IMR-90 (cell line): ENCODE results near the gene ARHGAP28. TPM values are rescaled to one million over a fixed set of nuclear protein-coding genes. Genes with fewer than 3 reads are reported as not detected.
A peak's percentile ranks its signal among the peaks of the same experiment; 100 is the strongest.

Source experiments
- ATAC-seq: fragments of 200-7000 bp; cut with Tn5 transposase; 2 replicates; pipeline ENCODE4 v1.9.1; 2020; ENCODE audit warnings: low read depth, mild to moderate bottlenecking, moderate library complexity
- BruUV-seq: library from RNA; stranded (reverse); fragments of 400-500 nt; replicated peaks from 2 replicates; lab custom pipeline; 2021; lab: Mats Ljungman, UMichigan
- CTCF ChIA-PET: fragments of 300-600 bp; formaldehyde crosslinking; extraction: SDS; loops from one replicate; lab custom pipeline; 2021; ENCODE audit warnings: antibody characterized with exemption; lab: Yijun Ruan, JAX
- POLR2A ChIA-PET: fragments of 300-600 bp; sonication (Branson Sonifier 250); formaldehyde crosslinking; loops from one replicate; lab custom pipeline; 2022; ENCODE audit warnings: antibody characterized with exemption; ENCODE audit not compliant: unreplicated experiment; lab: Charles Lee
- DNase-seq: peaks from one replicate; pipeline ENCODE4 v3.0.0; 2013
- H2AFZ ChIP-seq: replicated peaks from 2 replicates; pipeline ENCODE3; 2013; ENCODE audit warnings: low read length, mild to moderate bottlenecking; ENCODE audit not compliant: poor library complexity
- H2AK5ac ChIP-seq: 2 replicates; pipeline ENCODE4 v1.6.1; 2013; ENCODE audit warnings: low read depth, low read length, inconsistent platforms
- H2AK9ac ChIP-seq: replicated peaks from 2 replicates; pipeline ENCODE3; 2013; ENCODE audit warnings: mild to moderate bottlenecking, low read depth, low read length, moderate library complexity; ENCODE audit not compliant: poor library complexity
- H2BK120ac ChIP-seq: 2 replicates; pipeline ENCODE4 v1.6.1; 2013; ENCODE audit warnings: low read depth, low read length, inconsistent platforms
- H2BK15ac ChIP-seq: 3 replicates; pipeline ENCODE4 v1.6.1; 2013; ENCODE audit warnings: low read depth, low read length, inconsistent platforms
- H2BK20ac ChIP-seq: 2 replicates; pipeline ENCODE4 v1.6.1; 2013; ENCODE audit warnings: low read depth, mild to moderate bottlenecking, inconsistent platforms, low read length, moderate library complexity
- H2BK5ac ChIP-seq: 2 replicates; pipeline ENCODE4 v1.6.1; 2013; ENCODE audit warnings: mild to moderate bottlenecking, low read depth, low read length, inconsistent platforms; ENCODE audit not compliant: poor library complexity, severe bottlenecking
- H3K14ac ChIP-seq: replicated peaks from 2 replicates; pipeline ENCODE4 v1.6.1; 2013; ENCODE audit warnings: low read depth, low read length, inconsistent platforms
- H3K18ac ChIP-seq: 2 replicates; pipeline ENCODE4 v1.6.1; 2013; ENCODE audit warnings: low read depth, low read length, control low read depth
- H3K23ac ChIP-seq: 2 replicates; pipeline ENCODE4 v1.6.1; 2013; ENCODE audit warnings: low read depth, low read length, inconsistent platforms
- H3K27ac ChIP-seq: 2 replicates; pipeline ENCODE4 v1.5.1; 2013; ENCODE audit warnings: mild to moderate bottlenecking, control low read depth, low read length; ENCODE audit not compliant: insufficient read depth
- H3K27me3 ChIP-seq: 2 replicates; pipeline ENCODE4 v1.6.1; 2013; ENCODE audit warnings: low read length; ENCODE audit not compliant: control insufficient read depth, insufficient read depth
- H3K36me3 ChIP-seq: 2 replicates; pipeline ENCODE4 v1.6.1; 2013; ENCODE audit warnings: low read length, mixed read lengths; ENCODE audit not compliant: control insufficient read depth, insufficient read depth
- H3K4ac ChIP-seq: 2 replicates; pipeline ENCODE4 v1.6.1; 2013; ENCODE audit warnings: low read depth, low read length, inconsistent platforms
- H3K4me1 ChIP-seq: 2 replicates; pipeline ENCODE4 v1.6.1; 2013; ENCODE audit warnings: low read length, mixed read lengths; ENCODE audit not compliant: control insufficient read depth, insufficient read depth
- H3K4me2 ChIP-seq: 2 replicates; pipeline ENCODE4 v1.6.1; 2013; ENCODE audit warnings: low read depth, mild to moderate bottlenecking, control low read depth, low read length, moderate library complexity
- H3K4me3 ChIP-seq: 2 replicates; pipeline ENCODE4 v1.5.1; 2013; ENCODE audit warnings: low read depth, mild to moderate bottlenecking, control low read depth, low read length, moderate library complexity; ENCODE audit not compliant: insufficient read depth
- H3K56ac ChIP-seq: 2 replicates; pipeline ENCODE4 v1.6.1; 2013; ENCODE audit warnings: low read length, inconsistent platforms; ENCODE audit not compliant: insufficient read depth; ENCODE audit errors: extremely low read depth
- H3K79me1 ChIP-seq, 2 experiments: 2 replicates each; pipeline ENCODE4 v1.6.1; 2013; ENCODE audit warnings: low read length in 2 of 2, inconsistent platforms in 1 of 2, low read depth in 1 of 2
- H3K9ac ChIP-seq: 2 replicates; pipeline ENCODE4 v1.6.1; 2013; ENCODE audit warnings: low read depth, low read length, control low read depth
- H3K9me1 ChIP-seq: 2 replicates; pipeline ENCODE4 v1.6.1; 2013; ENCODE audit warnings: low read length, inconsistent platforms; ENCODE audit not compliant: insufficient read depth
- H3K9me3 ChIP-seq: 2 replicates; pipeline ENCODE4 v1.6.1; 2013; ENCODE audit warnings: low read length; ENCODE audit not compliant: control insufficient read depth, insufficient read depth
- H4K20me1 ChIP-seq: 2 replicates; pipeline ENCODE4 v1.6.1; 2013; ENCODE audit warnings: low read length, inconsistent platforms; ENCODE audit not compliant: insufficient read depth
- H4K5ac ChIP-seq: 2 replicates; pipeline ENCODE4 v1.6.1; 2013; ENCODE audit warnings: mild to moderate bottlenecking, low read depth, low read length, control low read depth
- H4K8ac ChIP-seq, 2 experiments: 2 replicates each; pipeline ENCODE4 v1.6.1; 2013; ENCODE audit warnings: low read depth in 2 of 2, low read length in 2 of 2, control low read depth in 1 of 2, inconsistent platforms in 1 of 2
- H4K91ac ChIP-seq: 2 replicates; pipeline ENCODE4 v1.6.1; 2013; ENCODE audit warnings: low read depth, low read length, inconsistent platforms; ENCODE audit not compliant: insufficient read depth
- BHLHE40 ChIP-seq: fragments of 150-350 bp; IDR thresholded peaks from 2 replicates; pipeline ENCODE4 v1.6.1; 2016; ENCODE audit warnings: mild to moderate bottlenecking, low read depth, low read length
- FOS ChIP-seq: fragments of 150-350 bp; IDR thresholded peaks from 2 replicates; pipeline ENCODE4 v1.6.1; 2016; ENCODE audit warnings: low read depth, low read length
- MAZ ChIP-seq: IDR thresholded peaks from 2 replicates; pipeline ENCODE4 v1.6.1; 2012; ENCODE audit warnings: low read depth, mild to moderate bottlenecking, low read length, improper control_type of control experiment, moderate library complexity, borderline replicate concordance
- NFE2L2 ChIP-seq: fragments of 150-350 bp; IDR thresholded peaks from 2 replicates; pipeline ENCODE4 v1.6.1; 2016; ENCODE audit warnings: low read depth, mild to moderate bottlenecking, low read length
- POLR2A ChIP-seq: IDR thresholded peaks from 2 replicates; pipeline ENCODE4 v1.6.1; 2012; ENCODE audit warnings: mild to moderate bottlenecking, low read depth, low read length
- RCOR1 ChIP-seq: IDR thresholded peaks from 2 replicates; pipeline ENCODE4 v1.6.1; 2012; ENCODE audit warnings: mild to moderate bottlenecking, low read length, improper control_type of control experiment; ENCODE audit not compliant: insufficient replicate concordance
- RFX5 ChIP-seq: IDR thresholded peaks from 2 replicates; pipeline ENCODE4 v1.8.0; 2012; ENCODE audit warnings: low read depth, mild to moderate bottlenecking, low read length, moderate library complexity
- WGBS, 2 experiments: methylation state at CpG; one replicate each; pipeline versions ENCODE4 v1.1.5 to v1.1.7; 2013; ENCODE audit warnings: missing lambda C conversion rate in 2 of 2; ENCODE audit not compliant: insufficient read length in 1 of 2; ENCODE audit errors: extremely low coverage in 2 of 2; 5-methylcytosine and 5-hydroxymethylcytosine counted together
- dilution Hi-C: fragments of 300-500 bp; cut with HindIII; formaldehyde crosslinking; loops from one replicate; pipeline ENCODE4 v1.14.3; 2018; ENCODE audit warnings: low sequenced_read_pairs; ENCODE audit not compliant: unreplicated experiment
- in situ Hi-C: fragments of 300-500 bp; cut with MboI; formaldehyde crosslinking; loops from 3 replicates; pipeline ENCODE4 v1.14.3; 2019; ENCODE audit warnings: low sequenced_read_pairs, inconsistent platforms, mixed read lengths
- intact Hi-C: fragments of 100-400 bp; cut with micrococcal nuclease; formaldehyde crosslinking; loops from 2 replicates; pipeline ENCODE4 v1.10.0; 2022
- polyA plus RNA-seq, 3 experiments: library from polyadenylated mRNA; depleted of rRNA; stranded (reverse); fragments of >200 nt; gene quantifications; 2 replicates each; pipeline ENCODE4 v1.2.3, GENCODE V29; 2012; ENCODE audit warnings: low replicate concordance in 1 of 3
- total RNA-seq: library from RNA; depleted of rRNA; stranded (reverse); fragments of >200 nt; gene quantifications from 2 replicates; pipeline ENCODE4 v1.2.3, GENCODE V29; 2012
- TF ChIP-seq, protein P1 (sequence below): fragments of 150-350 bp; IDR thresholded peaks from 2 replicates; pipeline ENCODE4 v1.6.1; 2016; ENCODE audit warnings: low read depth, mild to moderate bottlenecking, low read length, moderate library complexity, borderline replicate concordance
- TF ChIP-seq, protein P2 (sequence below): conservative IDR thresholded peaks from 2 replicates; pipeline ENCODE4 v1.5.1; 2012; ENCODE audit warnings: mild to moderate bottlenecking, low read depth, low read length, improper control_type of control experiment
- TF ChIP-seq, protein P3 (sequence below): fragments of 150-350 bp; IDR thresholded peaks from 2 replicates; pipeline ENCODE4 v1.6.1; 2017; ENCODE audit warnings: mild to moderate bottlenecking, antibody characterized with exemption, low read length, low read depth

Gene ARHGAP28
- total and polyA plus RNA-seq, 2 of the 4 experiments (the other 2 are of a cell fraction): 1.8 to 3.8 TPM

DNA sequence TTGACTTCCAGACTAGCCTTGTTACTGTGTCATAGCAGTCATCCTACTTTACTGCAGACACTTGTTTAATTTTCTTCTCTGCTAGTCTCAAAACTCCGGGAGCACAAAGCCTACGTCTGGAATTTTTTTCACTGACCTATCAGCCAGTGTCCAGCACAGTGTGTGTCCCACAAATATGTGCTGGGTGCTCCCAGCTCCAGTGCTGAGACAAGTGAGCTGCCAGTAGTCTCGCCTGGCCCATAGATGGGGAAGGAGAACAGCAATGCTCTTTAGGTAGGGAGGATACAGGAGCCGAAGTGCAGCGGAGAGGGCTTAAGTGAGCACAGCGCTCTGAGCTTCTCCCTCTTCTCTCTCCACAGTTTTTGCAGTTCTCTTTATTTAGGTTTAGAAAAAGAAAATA, 34.0 kb downstream of the ARHGAP28 start:
- Histone ChIP-seq H2AK5ac (no peak overlapping the region), H3K36me3 (peaks cover 2% of the 10 kb centered on the region; the same call in 1 of the 2 replicates), H2BK5ac (no peak overlapping the region), H2AK9ac (no peak overlapping the region), H4K5ac (no peak overlapping the region), H3K4me3 (no peak overlapping the region), H3K27ac (no peak overlapping the region; the same call in 1 of the 2 replicates), H3K18ac (no peak overlapping the region), H3K4ac (no peak overlapping the region), H3K9me1 (no peaks in the 10 kb centered on the region; the same call in 1 of the 2 replicates), H3K9me3 (no peaks in the 10 kb centered on the region; the same call in 1 of the 2 replicates), H3K23ac (no peak overlapping the region), H3K14ac (no peak overlapping the region), H4K8ac (no peak overlapping the region), H3K4me2 (no peak overlapping the region), H2BK15ac (no peak overlapping the region), H3K56ac (no peak overlapping the region), H3K4me1 (peaks cover 2% of the 10 kb centered on the region; the same call in 1 of the 2 replicates), H3K79me1 (no peaks in the 10 kb centered on the region), H2AFZ (no peak overlapping the region), H3K27me3 (no peaks in the 10 kb centered on the region), H4K20me1 (no peaks in the 10 kb centered on the region), H2BK20ac (peak overlapping the region; percentile 55; the same call in 1 of the 2 replicates), H4K91ac (no peak overlapping the region), H3K9ac (no peak overlapping the region), H2BK120ac (no peak overlapping the region; the same call in 1 of the 2 replicates)
- intact Hi-C loops (no loop called here), dilution Hi-C loops (no loop called here), in situ Hi-C loops (no loop called here)
- BruUV-seq: no TSS peak
- TF ChIP-seq, protein P1, sequence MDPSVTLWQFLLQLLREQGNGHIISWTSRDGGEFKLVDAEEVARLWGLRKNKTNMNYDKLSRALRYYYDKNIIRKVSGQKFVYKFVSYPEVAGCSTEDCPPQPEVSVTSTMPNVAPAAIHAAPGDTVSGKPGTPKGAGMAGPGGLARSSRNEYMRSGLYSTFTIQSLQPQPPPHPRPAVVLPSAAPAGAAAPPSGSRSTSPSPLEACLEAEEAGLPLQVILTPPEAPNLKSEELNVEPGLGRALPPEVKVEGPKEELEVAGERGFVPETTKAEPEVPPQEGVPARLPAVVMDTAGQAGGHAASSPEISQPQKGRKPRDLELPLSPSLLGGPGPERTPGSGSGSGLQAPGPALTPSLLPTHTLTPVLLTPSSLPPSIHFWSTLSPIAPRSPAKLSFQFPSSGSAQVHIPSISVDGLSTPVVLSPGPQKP: no peak
- TF ChIP-seq RFX5 (no peak), RCOR1 (no peak), MAZ (no peak), FOS (no peak), POLR2A (no peak), BHLHE40 (no peak), NFE2L2 (no peak)
- TF ChIP-seq, protein P2, sequence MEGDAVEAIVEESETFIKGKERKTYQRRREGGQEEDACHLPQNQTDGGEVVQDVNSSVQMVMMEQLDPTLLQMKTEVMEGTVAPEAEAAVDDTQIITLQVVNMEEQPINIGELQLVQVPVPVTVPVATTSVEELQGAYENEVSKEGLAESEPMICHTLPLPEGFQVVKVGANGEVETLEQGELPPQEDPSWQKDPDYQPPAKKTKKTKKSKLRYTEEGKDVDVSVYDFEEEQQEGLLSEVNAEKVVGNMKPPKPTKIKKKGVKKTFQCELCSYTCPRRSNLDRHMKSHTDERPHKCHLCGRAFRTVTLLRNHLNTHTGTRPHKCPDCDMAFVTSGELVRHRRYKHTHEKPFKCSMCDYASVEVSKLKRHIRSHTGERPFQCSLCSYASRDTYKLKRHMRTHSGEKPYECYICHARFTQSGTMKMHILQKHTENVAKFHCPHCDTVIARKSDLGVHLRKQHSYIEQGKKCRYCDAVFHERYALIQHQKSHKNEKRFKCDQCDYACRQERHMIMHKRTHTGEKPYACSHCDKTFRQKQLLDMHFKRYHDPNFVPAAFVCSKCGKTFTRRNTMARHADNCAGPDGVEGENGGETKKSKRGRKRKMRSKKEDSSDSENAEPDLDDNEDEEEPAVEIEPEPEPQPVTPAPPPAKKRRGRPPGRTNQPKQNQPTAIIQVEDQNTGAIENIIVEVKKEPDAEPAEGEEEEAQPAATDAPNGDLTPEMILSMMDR: no peak
- TF ChIP-seq, protein P3, sequence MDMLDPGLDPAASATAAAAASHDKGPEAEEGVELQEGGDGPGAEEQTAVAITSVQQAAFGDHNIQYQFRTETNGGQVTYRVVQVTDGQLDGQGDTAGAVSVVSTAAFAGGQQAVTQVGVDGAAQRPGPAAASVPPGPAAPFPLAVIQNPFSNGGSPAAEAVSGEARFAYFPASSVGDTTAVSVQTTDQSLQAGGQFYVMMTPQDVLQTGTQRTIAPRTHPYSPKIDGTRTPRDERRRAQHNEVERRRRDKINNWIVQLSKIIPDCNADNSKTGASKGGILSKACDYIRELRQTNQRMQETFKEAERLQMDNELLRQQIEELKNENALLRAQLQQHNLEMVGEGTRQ: no peak
- ChIA-PET POLR2A (no interaction called here), CTCF (interaction anchor here (1.6 kb wide), 1 partner anchor 14 kb away, joined by 5 read pairs; no protein-coding TSS in a partner anchor)
- WGBS, 2 experiments: 42% methylated on average over 2 of the region's 6 CpGs; no CpG with 5 or more reads in 1 of the 2 experiments
- ATAC-seq: peak; percentile 49; the same call in 1 of the 2 replicates
- no peak for DNase-seq
